Chondrocyte (in vitro differentiated cells): ENCODE measurements around the gene CDC20B. TPM values are rescaled to one million over a fixed set of nuclear protein-coding genes. Genes with fewer than 3 reads are reported as not detected.

Experiments
- DNase-seq: peaks from one replicate; pipeline ENCODE4 v3.0.0; 2021; ENCODE audit warnings: mixed read lengths, low spot score
- H3K27ac Mint-ChIP-seq: one replicate; pipeline ENCODE4 v1.8.0; 2021; ENCODE audit warnings: mild to moderate bottlenecking, moderate library complexity, mixed read lengths; ENCODE audit not compliant: unreplicated experiment
- H3K27me3 Mint-ChIP-seq: 2 replicates; pipeline ENCODE4 v1.8.0; 2021; ENCODE audit warnings: low read depth, mixed read lengths
- H3K36me3 Mint-ChIP-seq: 2 replicates; pipeline ENCODE4 v1.8.0; 2021; ENCODE audit warnings: low read depth, mixed read lengths
- H3K4me1 Mint-ChIP-seq: 2 replicates; pipeline ENCODE4 v1.8.0; 2021; ENCODE audit warnings: low read depth, mild to moderate bottlenecking, mixed read lengths
- H3K4me3 Mint-ChIP-seq: one replicate; pipeline ENCODE4 v1.8.0; 2021; ENCODE audit warnings: mild to moderate bottlenecking, moderate library complexity, mixed read lengths; ENCODE audit not compliant: unreplicated experiment
- H3K9me3 Mint-ChIP-seq: 2 replicates; pipeline ENCODE4 v1.8.0; 2021; ENCODE audit warnings: low read depth, mixed read lengths
- CTCF ChIP-seq: fragments of 200-600 bp; sonication (generic); IDR thresholded peaks from 2 replicates; pipeline ENCODE4 v1.5.0; 2021; ENCODE audit warnings: antibody characterized with exemption, mild to moderate bottlenecking, moderate library complexity
- total RNA-seq: library from RNA; stranded (reverse); gene quantifications from 3 replicates; pipeline ENCODE4 v1.2.1, GENCODE V29; 2021

The CDC20B gene
- total RNA-seq, 1 donor from 2014 or later = not detected

GRCh38 chr5:55187370-55187769 is 14.4 kb upstream of the CDC20B start:
- H3K36me3 Mint-ChIP-seq = peaks cover 7% of the 10 kb centered on the region

GRCh38 chr5:55180016-55180415 is 7.0 kb upstream of the CDC20B start:
- Mint-ChIP-seq H3K4me3 (no peak overlapping the region), H3K36me3 (peaks cover under 1% of the 10 kb centered on the region), H3K27me3 (peaks cover 78% of the 10 kb centered on the region), H3K27ac (no peak overlapping the region), H3K4me1 (peaks cover 13% of the 10 kb centered on the region), H3K9me3 (peaks cover 3% of the 10 kb centered on the region)
- DNase-seq = no peak
- no peak for TF ChIP-seq CTCF

More at GRCh38 chr5:55187370-55187769, 14.4 kb upstream of the CDC20B start:
- H3K4me3 Mint-ChIP-seq = no peak overlapping the region
- DNase-seq = no peak
- no peak overlapping the region for H3K27ac Mint-ChIP-seq
- H3K9me3 Mint-ChIP-seq = peaks cover 6% of the 10 kb centered on the region
- H3K27me3 Mint-ChIP-seq = peaks cover 69% of the 10 kb centered on the region
- peak; percentile 72 for TF ChIP-seq CTCF
- H3K4me1 Mint-ChIP-seq = no peaks in the 10 kb centered on the region

- Mint-ChIP-seq H3K9me3 (no peaks in the 10 kb centered on the region), H3K4me1 (peaks cover 28% of the 10 kb centered on the region), H3K27ac (no peak overlapping the region), H3K36me3 (no peaks in the 10 kb centered on the region), H3K27me3 (peaks cover 76% of the 10 kb centered on the region), H3K4me3 (peak overlapping the region; percentile 65)
- no peak for TF ChIP-seq CTCF
- DNase-seq = no peak
These were observed 4.1 kb upstream of the CDC20B start for GRCh38 chr5:55177078-55177477.

GRCh38 chr5:55176176-55176818 is 3.3 kb upstream of the CDC20B start:
- Mint-ChIP-seq H3K4me1 (peaks cover 29% of the 10 kb centered on the region), H3K27me3 (peaks cover 68% of the 10 kb centered on the region), H3K9me3 (no peaks in the 10 kb centered on the region), H3K27ac (no peak overlapping the region), H3K4me3 (peak overlapping the region; percentile 65), H3K36me3 (no peaks in the 10 kb centered on the region)
- DNase-seq = no peak
- peak; percentile 37 for TF ChIP-seq CTCF

- Mint-ChIP-seq H3K4me3 (peak overlapping the region; percentile 65), H3K36me3 (no peaks in the 10 kb centered on the region), H3K27ac (no peak overlapping the region), H3K4me1 (peaks cover 29% of the 10 kb centered on the region), H3K9me3 (no peaks in the 10 kb centered on the region), H3K27me3 (peaks cover 63% of the 10 kb centered on the region)
- no peak for DNase-seq
- TF ChIP-seq CTCF = no peak
These were observed 2.8 kb upstream of the CDC20B start for GRCh38 chr5:55175781-55176175.
